OCI-M1 (cell line): ENCODE results near the gene CD46.

Experiments
- DNase-seq: peaks from one replicate; lab custom pipeline; 2025; lab: John Stamatoyannopoulos, UW

Gene CD46

DNA sequence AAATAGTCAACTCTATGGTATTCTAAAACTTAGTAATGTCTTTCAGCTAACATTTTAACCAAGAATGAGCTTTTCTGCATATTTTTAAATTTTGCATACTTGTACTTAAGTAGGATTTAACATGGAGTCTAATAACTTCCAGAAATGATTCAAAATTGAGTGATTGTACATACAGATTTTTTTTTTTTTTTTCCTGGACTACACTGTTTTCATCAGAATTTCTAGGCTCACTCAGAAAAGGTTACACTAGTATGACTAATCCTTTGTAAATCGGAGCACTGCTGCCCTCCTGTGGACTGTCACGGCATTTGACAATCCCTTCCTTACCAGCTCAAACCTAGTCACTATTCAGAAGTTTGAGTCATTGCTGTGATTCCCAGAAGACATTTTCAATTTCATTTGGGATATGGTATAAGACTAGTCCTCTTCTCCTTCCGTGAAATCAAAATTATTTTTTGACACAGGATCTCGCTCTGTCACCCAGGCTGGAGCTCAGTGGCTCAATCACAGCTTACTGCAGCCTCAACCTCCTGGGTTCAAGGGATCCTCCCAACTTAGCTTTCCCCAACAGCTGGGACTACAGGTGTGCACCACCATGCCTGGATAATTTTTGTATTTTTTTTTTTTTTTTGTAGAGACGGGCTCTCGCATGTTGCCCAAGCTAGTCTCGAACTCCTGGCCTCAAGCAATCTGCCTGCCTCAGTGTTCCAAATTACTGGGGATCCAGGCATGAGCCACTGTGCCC lies 45.5 kb downstream of the CD46 start:
- DNase-seq: peak; percentile 94

GRCh38 chr1:207798847-207799246 lies 47.0 kb downstream of the CD46 start:
- no peak for DNase-seq

DNA sequence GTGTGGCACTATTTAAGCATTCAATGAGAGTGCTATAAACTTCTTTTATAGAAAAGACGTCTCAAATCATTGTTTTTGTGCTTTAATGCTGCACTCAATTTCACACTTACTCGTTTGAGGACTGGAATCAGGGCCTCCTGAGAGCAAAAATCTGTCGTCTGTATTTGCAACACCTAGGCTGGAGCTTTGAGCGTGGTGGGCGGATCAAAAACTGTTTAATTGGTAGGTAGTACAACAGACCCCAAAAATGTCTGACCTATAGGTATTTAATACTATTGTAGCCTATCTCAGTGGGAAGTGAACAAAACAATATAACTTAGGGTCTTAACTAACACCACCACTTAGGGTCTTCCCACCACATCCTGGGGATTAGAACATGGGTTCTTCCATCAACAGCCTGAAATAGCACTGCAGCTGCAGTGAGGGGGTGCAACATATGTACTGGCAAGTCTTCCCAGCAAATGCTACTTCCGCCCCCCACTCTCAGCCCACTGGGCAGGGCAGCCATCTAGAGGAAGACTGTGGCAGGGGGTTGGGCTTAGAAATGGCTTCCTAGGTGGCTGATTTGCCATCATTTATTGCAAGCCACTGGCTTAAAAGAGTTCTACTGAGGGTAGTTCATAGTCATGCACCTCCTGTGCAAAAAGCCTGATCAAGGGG lies 48.3 kb downstream of the CD46 start:
- no peak for DNase-seq

- DNase-seq: no peak
These were observed 50.0 kb downstream of the CD46 start for GRCh38 chr1:207801819-207802218.

DNA sequence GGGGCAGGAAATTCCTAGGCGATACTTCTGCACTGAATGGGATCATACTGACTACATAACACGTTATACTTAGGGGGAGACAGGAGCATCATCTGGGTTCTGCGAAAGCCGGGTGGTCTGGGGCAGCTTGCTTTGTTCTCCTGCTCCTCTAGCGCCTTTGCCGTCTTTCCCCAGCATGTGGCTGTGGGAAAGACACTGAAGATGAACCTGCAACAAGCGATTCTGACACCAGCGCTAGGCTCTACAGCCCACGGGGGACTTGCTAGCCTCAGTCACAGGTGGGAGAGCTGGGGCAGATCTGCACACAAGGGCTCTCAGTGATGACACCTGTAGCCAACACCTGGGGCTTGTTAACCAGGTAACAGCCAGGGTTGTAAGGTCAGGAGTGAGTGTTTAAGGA lies 51.8 kb downstream of the CD46 start:
- no peak for DNase-seq

GRCh38 chr1:207804721-207805468 lies 53.0 kb downstream of the CD46 start:
- DNase-seq: no peak

DNA sequence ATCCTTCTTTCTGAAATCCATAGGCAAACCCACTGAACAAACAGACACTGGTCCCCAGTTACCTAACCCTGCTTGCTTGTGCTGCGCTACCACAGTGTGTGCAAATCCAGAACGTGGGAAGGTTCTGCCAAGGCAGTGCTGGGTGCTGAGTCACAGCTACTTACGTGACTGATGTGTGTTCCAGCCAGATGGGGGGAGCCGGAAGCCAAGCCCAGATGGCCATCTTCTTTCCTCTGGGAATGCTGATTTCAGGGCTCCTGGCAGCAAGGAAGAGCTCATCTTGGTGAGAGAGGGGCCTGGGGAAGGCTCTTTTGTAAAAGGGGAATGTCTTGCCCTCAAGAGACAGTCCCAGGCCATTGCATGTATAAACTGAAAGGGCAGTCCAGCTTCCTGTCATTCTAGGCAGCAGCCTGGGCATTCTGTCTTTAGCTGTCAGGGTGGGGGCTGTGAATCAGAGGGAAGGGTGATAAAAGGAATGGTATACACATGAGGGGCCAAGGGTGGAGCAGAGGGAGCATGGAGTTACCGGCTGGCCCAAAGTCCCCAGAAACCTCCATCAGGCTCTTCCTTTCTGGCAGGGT lies 54.1 kb downstream of the CD46 start:
- no peak for DNase-seq

DNA sequence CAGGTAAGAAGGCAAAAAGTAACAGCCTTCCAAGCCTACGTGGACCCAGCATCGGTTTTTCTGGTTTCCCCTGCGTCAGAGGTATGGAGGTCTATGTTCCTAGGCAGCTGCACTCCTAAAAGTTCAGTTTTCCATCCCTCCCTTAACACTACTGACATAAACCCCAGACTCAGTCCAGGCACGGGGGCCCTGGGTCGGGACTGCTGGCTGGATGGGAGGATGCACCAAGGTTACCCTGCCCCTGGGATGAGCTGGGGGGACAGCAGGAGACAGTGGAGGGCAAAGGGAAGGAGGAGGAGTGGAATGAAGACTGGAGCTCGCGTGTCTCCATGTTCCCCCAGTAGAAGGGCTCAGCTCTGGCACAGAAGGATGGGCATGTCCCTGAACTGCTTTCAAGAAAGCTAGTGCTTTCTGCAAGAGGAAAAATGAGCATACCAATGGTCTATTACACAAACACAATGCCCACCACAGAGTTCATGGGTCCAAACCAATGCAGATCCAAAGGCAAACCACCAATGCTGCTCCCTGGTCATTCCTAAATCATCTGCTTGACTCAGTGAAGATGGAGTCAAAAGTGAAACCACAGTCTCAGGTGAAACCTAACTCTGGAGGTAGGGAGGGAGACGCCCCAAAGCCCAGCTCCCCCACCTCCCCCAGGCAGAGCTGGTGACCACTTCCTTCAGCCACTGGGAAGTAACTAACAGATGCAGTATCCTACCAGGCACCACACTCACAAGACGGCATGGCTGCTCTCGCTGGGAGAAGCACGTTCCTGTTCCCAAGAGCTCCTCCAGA lies 54.9 kb downstream of the CD46 start:
- no peak for DNase-seq

GRCh38 chr1:207807326-207807689 lies 55.5 kb downstream of the CD46 start:
- no peak for DNase-seq

DNA sequence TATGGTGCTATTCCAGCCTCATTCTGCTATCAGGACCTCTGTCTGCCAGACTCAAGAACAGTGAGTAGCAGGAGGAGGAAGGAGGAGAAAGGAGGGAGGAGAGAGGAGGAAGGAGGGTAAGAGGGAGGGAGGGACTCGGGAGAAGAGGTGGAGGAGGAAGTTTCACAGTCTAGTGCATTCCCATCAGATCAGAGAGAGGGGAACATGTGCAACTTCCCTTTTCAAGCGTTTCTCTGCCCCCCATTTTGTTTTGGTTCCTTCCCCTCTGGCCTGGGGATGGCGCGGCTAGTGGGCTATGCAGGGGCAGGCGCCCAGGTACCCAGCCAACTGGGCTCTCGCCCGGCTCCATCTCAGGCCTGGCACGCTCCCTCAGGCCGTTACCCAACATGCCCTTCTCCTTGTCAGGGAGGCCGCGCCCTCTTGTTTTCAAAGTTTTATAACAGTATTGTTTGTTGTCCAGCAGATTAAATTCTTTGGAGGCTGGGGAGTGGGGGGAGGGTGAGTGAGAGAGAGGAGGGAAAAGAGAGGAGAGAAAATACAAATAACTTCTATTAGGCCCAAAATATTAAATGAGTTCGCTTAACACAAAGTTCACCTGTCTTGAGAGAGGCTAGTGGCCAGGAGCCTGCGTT lies 56.0 kb downstream of the CD46 start:
- DNase-seq: peak; percentile 86

- no peak for DNase-seq
These were observed 56.5 kb downstream of the CD46 start for GRCh38 chr1:207808322-207808705.

- DNase-seq: no peak
These were observed 57.2 kb downstream of the CD46 start for GRCh38 chr1:207808911-207809555.

GRCh38 chr1:207810173-207810572 lies 58.3 kb downstream of the CD46 start:
- no peak for DNase-seq

- DNase-seq: no peak
These were observed 58.9 kb downstream of the CD46 start for GRCh38 chr1:207810606-207811295.

GRCh38 chr1:207811319-207811718 lies 59.5 kb downstream of the CD46 start:
- no peak for DNase-seq

GRCh38 chr1:207811920-207812720 lies 60.3 kb downstream of the CD46 start:
- peak; percentile 26 for DNase-seq

- no peak for DNase-seq
These were observed 61.1 kb downstream of the CD46 start for GRCh38 chr1:207812778-207813511.

DNA sequence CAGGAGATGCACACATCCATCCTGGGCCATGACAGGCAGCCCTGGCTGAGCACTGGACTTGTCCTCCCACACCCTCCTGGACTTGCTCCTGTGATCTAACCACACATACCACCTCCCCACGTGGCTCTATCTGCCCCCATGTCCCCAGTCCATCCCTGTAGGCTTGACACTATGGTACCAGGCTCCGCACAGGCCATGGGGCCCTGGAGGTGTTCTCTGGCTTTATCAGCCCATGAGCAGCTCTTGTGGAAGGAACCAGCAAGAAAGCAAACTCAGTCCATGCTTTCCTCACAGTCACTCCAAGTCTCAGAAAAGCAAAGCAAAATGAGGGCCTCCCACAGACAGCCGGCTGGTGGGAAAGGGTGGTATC lies 61.6 kb downstream of the CD46 start:
- DNase-seq: no peak

DNA sequence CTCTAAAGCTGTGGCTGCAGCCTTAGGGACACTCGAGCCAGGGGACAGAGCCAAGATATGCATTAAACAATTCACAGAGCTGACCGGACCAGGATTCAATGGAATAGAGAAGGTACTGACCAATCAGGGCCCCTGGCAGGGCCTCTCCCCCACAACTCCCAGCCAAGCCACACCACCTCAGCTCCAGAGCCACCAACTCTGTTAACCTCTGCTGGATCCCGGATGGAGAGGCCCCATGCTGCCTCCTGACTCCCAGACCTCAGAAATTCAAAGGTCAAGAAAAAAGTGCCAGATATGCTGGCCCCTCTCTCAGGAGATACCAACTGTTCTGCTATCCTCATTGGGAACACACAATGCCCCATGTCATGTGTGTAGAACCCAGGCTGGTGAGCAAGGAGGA lies 62.1 kb downstream of the CD46 start:
- no peak for DNase-seq
